HEK293T (cell line): ENCODE measurements around the gene CCDC40.

ENCODE experiments used
- CTCF ChIA-PET: fragments of 350-600 bp; formaldehyde crosslinking; extraction: SDS; loops from one replicate; lab custom pipeline; 2021; ENCODE audit warnings: antibody characterized with exemption, inconsistent platforms; lab: Yijun Ruan, JAX
- POLR2A ChIA-PET: fragments of 350-600 bp; formaldehyde crosslinking; extraction: SDS; loops from one replicate; lab custom pipeline; 2020; ENCODE audit warnings: antibody characterized with exemption, inconsistent platforms; lab: Yijun Ruan, JAX
- DNase-seq: peaks from one replicate; pipeline ENCODE4 v3.0.0; 2012; ENCODE audit warnings: mixed read lengths; ENCODE audit errors: extremely low spot score
- ARNT ChIP-seq: fragments of 450-650 bp; IDR thresholded peaks from 2 replicates; pipeline ENCODE4 v1.6.1; 2017; ENCODE audit warnings: mild to moderate bottlenecking
- BHLHE40 ChIP-seq: fragments of 450-650 bp; IDR thresholded peaks from 2 replicates; pipeline ENCODE4 v1.6.1; 2016; ENCODE audit warnings: mild to moderate bottlenecking, moderate library complexity, borderline replicate concordance
- CTBP1 ChIP-seq: fragments of 450-650 bp; IDR thresholded peaks from 2 replicates; pipeline ENCODE4 v1.6.1; 2016; ENCODE audit warnings: borderline replicate concordance
- ELF4 ChIP-seq: fragments of 450-650 bp; IDR thresholded peaks from 2 replicates; pipeline ENCODE4 v1.6.1; 2017; ENCODE audit warnings: antibody characterized with exemption
- FOXA1 ChIP-seq: fragments of 450-650 bp; IDR thresholded peaks from 2 replicates; pipeline ENCODE4 v1.6.1; 2016; ENCODE audit warnings: mild to moderate bottlenecking
- FOXK2 ChIP-seq: fragments of 450-650 bp; IDR thresholded peaks from 2 replicates; pipeline ENCODE4 v1.6.1; 2016; ENCODE audit warnings: mild to moderate bottlenecking
- FOXM1 ChIP-seq: fragments of 450-650 bp; IDR thresholded peaks from 2 replicates; pipeline ENCODE4 v1.6.1; 2017; ENCODE audit warnings: mild to moderate bottlenecking, borderline replicate concordance
- HDGF ChIP-seq: fragments of 450-650 bp; IDR thresholded peaks from 2 replicates; pipeline ENCODE4 v1.6.1; 2017; ENCODE audit warnings: antibody characterized with exemption, borderline replicate concordance
- L3MBTL2 ChIP-seq: fragments of 450-650 bp; conservative IDR thresholded peaks from 2 replicates; pipeline ENCODE4 v1.6.1; 2016; ENCODE audit warnings: mild to moderate bottlenecking
- LEF1 ChIP-seq: fragments of 450-650 bp; IDR thresholded peaks from 2 replicates; pipeline ENCODE4 v1.6.1; 2017; ENCODE audit warnings: mild to moderate bottlenecking, borderline replicate concordance
- NFRKB ChIP-seq: fragments of 450-650 bp; IDR thresholded peaks from 2 replicates; pipeline ENCODE4 v1.6.1; 2016; ENCODE audit warnings: mild to moderate bottlenecking, moderate library complexity
- PKNOX1 ChIP-seq: fragments of 450-650 bp; IDR thresholded peaks from 2 replicates; pipeline ENCODE4 v1.6.1; 2016
- SP1 ChIP-seq: fragments of 450-650 bp; IDR thresholded peaks from 2 replicates; pipeline ENCODE4 v1.6.1; 2017
- SUZ12 ChIP-seq: fragments of 450-650 bp; IDR thresholded peaks from 2 replicates; pipeline ENCODE4 v1.6.1; 2016; ENCODE audit warnings: mild to moderate bottlenecking
- TARDBP ChIP-seq: fragments of 450-650 bp; IDR thresholded peaks from 2 replicates; pipeline ENCODE4 v1.6.1; 2016
- ZNF384 ChIP-seq: fragments of 450-650 bp; IDR thresholded peaks from 2 replicates; pipeline ENCODE4 v1.6.1; 2016

CCDC40 gene

GRCh38 chr17:80010283-80010858 is 26.1 kb upstream of the CCDC40 start:
- CTCF ChIA-PET: interaction anchor here (0.6 kb wide), 1 partner anchor 58 kb away, joined by 3 read pairs; no protein-coding TSS in a partner anchor
- POLR2A ChIA-PET: interaction anchor here (1.4 to 1.5 kb wide), 2 partner anchors 17 to 91 kb away, joined by 5 to 6 read pairs; partner anchors contain the start of gene GAA
- TF ChIP-seq ZNF384 (no peak), LEF1 (no peak), FOXM1 (no peak), FOXA1 (no peak), NFRKB (no peak), SP1 (no peak), BHLHE40 (no peak), SUZ12 (no peak), TARDBP (no peak), FOXK2 (no peak), CTBP1 (no peak), ELF4 (no peak), L3MBTL2 (no peak), ARNT (no peak), PKNOX1 (no peak), HDGF (no peak)
- DNase-seq: no peak

GRCh38 chr17:80011989-80012555 is 24.4 kb upstream of the CCDC40 start:
- ChIA-PET CTCF (no interaction called here), POLR2A (no interaction called here)
- no peak for TF ChIP-seq FOXA1
- no peak for TF ChIP-seq FOXK2
- no peak for TF ChIP-seq ZNF384
- no peak for TF ChIP-seq PKNOX1
- no peak for TF ChIP-seq NFRKB
- no peak for TF ChIP-seq BHLHE40
- TF ChIP-seq ARNT: no peak
- TF ChIP-seq L3MBTL2: no peak
- no peak for TF ChIP-seq HDGF
- TF ChIP-seq TARDBP: no peak
- no peak for TF ChIP-seq ELF4
- no peak for TF ChIP-seq FOXM1
- no peak for TF ChIP-seq SUZ12
- TF ChIP-seq CTBP1: no peak
- TF ChIP-seq LEF1: no peak
- no peak for TF ChIP-seq SP1
- no peak for DNase-seq

GRCh38 chr17:80012765-80013741 is 23.4 kb upstream of the CCDC40 start:
- TF ChIP-seq LEF1: no peak
- TF ChIP-seq SUZ12: no peak
- DNase-seq: no peak
- CTCF ChIA-PET: no interaction called here
- POLR2A ChIA-PET: no interaction called here

GRCh38 chr17:80017226-80018010 is 19.0 kb upstream of the CCDC40 start:
- DNase-seq: no peak
- POLR2A ChIA-PET: interaction anchor here (1.4 kb wide), 1 partner anchor 24 kb away, joined by 6 read pairs; no protein-coding TSS in a partner anchor
- TF ChIP-seq NFRKB (no peak), FOXM1 (no peak), CTBP1 (no peak), SUZ12 (no peak), SP1 (no peak), TARDBP (no peak), HDGF (no peak)
- CTCF ChIA-PET: interaction anchor here (1.0 to 2.6 kb wide), 3 partner anchors 9 to 12 kb away, joined by 3 to 12 read pairs (median 3); no protein-coding TSS in a partner anchor

GRCh38 chr17:80018917-80019651 is 17.4 kb upstream of the CCDC40 start:
- TF ChIP-seq SP1 (no peak), L3MBTL2 (no peak), ZNF384 (no peak), ELF4 (no peak), LEF1 (no peak), PKNOX1 (no peak), CTBP1 (no peak), FOXK2 (no peak), FOXM1 (no peak), TARDBP (no peak), SUZ12 (no peak)
- DNase-seq: no peak
- ChIA-PET POLR2A (no interaction called here), CTCF (interaction anchor here (0.6 to 2.6 kb wide), 2 partner anchors 10 to 14 kb away, joined by 3 to 12 read pairs; no protein-coding TSS in a partner anchor)
